ENCODE results near the gene ACVR1B.
A peak's percentile ranks its signal among the peaks of the same experiment; 100 is the strongest.

The ACVR1B gene

GRCh38 chr12:51923506-51924365 is 27.8 kb upstream of the ACVR1B start (continued):
- TF ChIP-seq ZNF768 (tag by site-specific recombination; IDR thresholded peaks at IDR 0.05) (no peak), GFI1B (tag by site-specific recombination; IDR thresholded peaks at IDR 0.05) (0 out of 2 replicates have a peak, but pooled peaks have one; percentile 27), ZNF223 (tag by site-specific recombination; IDR thresholded peaks at IDR 0.05) (no peak), ZNF280D (tag by site-specific recombination; IDR thresholded peaks at IDR 0.05) (no peak), ZNF423 (tag by site-specific recombination; IDR thresholded peaks at IDR 0.05) (no peak), ZNF433 (tag by site-specific recombination; IDR thresholded peaks at IDR 0.05; ENCODE audit: low read depth) (no peak), ZFP37 (tag by site-specific recombination; IDR thresholded peaks at IDR 0.05) (0 out of 2 replicates have a peak, but pooled peaks have one; percentile 29), SP7 (tag by site-specific recombination; IDR thresholded peaks at IDR 0.05) (peak; percentile 22; the same call in 1 of the 2 replicates), ZNF670 (tag by site-specific recombination; IDR thresholded peaks at IDR 0.05; ENCODE audit: low read depth) (no peak), SCRT1 (tag by site-specific recombination; IDR thresholded peaks at IDR 0.05; ENCODE audit: borderline replicate concordance) (no peak), ZNF510 (tag by site-specific recombination; IDR thresholded peaks at IDR 0.05; ENCODE audit: insufficient replicate concordance) (no peak), PATZ1 (tag by site-specific recombination; IDR thresholded peaks at IDR 0.05) (peak; percentile 86), ZNF654 (tag by site-specific recombination; IDR thresholded peaks at IDR 0.05; ENCODE audit: low read depth) (no peak; the same call in 1 of the 2 replicates), REPIN1 (tag by site-specific recombination; IDR thresholded peaks at IDR 0.05; ENCODE audit: low read depth) (no peak), ZNF404 (tag by site-specific recombination; IDR thresholded peaks at IDR 0.05) (no peak), SP3 (tag by site-specific recombination; IDR thresholded peaks at IDR 0.05) (no peak), ZNF311 (tag by site-specific recombination; IDR thresholded peaks at IDR 0.05; ENCODE audit: borderline replicate concordance) (no peak), ZNF596 (tag by site-specific recombination; IDR thresholded peaks at IDR 0.05) (no peak)

- H3K4me1 ChIP-seq (ENCODE audit: control insufficient read depth, insufficient read depth, low read length): peaks cover 4% of the 10 kb centered on the region; the same call in 1 of the 2 replicates
- POLR2A ChIA-PET: no interaction called here
- H3K4me3 ChIP-seq (ENCODE audit: low read depth, low read length): no peak overlapping the region
- no peak overlapping the region for H3K27ac ChIP-seq (ENCODE audit: extremely low read depth, low read depth, low read length)
- H3K9me3 ChIP-seq (ENCODE audit: control insufficient read depth, insufficient read depth, low read depth, low read length): no peaks in the 10 kb centered on the region
- no peaks in the 10 kb centered on the region for H3K36me3 ChIP-seq (ENCODE audit: control insufficient read depth in 2 of 2, insufficient read depth in 1 of 2, low read length in 2 of 2)
- TF ChIP-seq FEZF1 (tag by site-specific recombination; IDR thresholded peaks at IDR 0.05) (no peak), ZNF362 (tag by site-specific recombination; IDR thresholded peaks at IDR 0.05) (no peak), MYNN (tag by site-specific recombination; IDR thresholded peaks at IDR 0.05; ENCODE audit: borderline replicate concordance) (no peak), ZNF76 (tag by site-specific recombination; IDR thresholded peaks at IDR 0.05; ENCODE audit: borderline replicate concordance, low read depth) (no peak), ZNF585B (tag by site-specific recombination; IDR thresholded peaks at IDR 0.05) (no peak), ZNF660 (tag by site-specific recombination; IDR thresholded peaks at IDR 0.05) (no peak), ZNF488 (tag by site-specific recombination; IDR thresholded peaks at IDR 0.05) (no peak), ZNF26 (tag by site-specific recombination; IDR thresholded peaks at IDR 0.05) (no peak)
- CTCF ChIA-PET: interaction anchor here (0.6 to 2.2 kb wide), 8 partner anchors 30 to 600 kb away, joined by 3 to 11 read pairs (median 4); no protein-coding TSS in a partner anchor
These were observed 26.8 kb upstream of the ACVR1B start for GRCh38 chr12:51924551-51925319.

Data from HEK293 (cell line).